ENCODE measurements around the gene KMT5B.

The KMT5B gene

DNA sequence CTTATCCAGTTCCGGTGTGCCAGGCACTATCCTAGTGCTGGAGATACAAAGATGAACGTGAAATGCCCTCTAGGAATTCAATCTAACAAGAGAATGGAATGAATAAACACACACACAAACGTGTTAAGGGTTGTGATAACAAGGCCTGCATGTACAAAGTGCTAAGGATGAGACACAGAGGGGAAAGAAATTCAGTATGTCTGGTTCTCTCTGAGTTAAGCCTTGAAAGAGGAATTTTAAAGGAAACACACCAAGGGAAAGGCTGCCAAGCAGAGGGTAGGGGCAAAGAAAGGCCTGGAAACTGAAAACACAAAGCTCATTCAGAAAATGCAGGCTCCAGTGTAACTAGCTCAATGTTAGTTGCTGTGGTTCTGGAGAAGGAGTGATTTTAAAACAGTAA lies 96.1 kb downstream of the KMT5B start:
- DNase-seq, result no peak

DNA sequence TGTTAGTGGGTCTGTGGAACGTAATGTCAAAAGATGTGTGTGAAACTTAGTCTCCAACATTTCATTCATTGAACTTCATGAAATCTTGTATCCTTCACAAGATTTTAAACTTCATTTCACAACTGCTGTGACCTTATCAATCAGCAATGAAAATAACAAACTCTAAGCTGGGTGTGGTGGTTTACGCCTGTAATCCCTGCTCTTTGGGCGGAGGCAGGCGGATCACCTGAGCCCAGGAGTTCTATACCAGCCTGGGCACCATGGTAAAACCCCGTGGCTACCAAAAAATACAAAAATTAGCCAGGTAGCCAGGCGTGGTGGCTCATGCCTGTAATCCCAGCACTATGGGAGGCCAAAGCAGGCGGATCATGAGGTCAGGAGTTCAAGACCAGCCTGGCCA lies 97.0 kb downstream of the KMT5B start:
- no peak for DNase-seq

DNA sequence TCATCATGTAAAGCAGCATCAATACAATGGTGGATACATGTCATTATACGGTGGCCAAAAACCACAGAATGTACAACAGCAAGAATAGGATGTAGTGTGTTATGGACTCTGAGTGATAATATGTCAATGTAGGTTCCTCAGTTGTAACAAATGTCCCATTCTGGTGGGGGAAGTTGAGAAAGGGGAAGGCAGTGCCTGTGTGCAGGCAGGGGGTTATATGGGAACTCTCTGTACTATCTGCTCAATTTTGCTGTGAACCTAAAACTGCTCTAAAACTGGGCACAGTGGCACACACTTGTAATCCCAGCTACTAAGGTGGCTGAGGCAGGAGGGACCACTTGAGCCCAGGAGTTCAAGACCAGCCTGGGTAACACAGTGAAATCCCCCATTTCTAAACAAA lies 97.8 kb downstream of the KMT5B start:
- DNase-seq, result no peak

DNA sequence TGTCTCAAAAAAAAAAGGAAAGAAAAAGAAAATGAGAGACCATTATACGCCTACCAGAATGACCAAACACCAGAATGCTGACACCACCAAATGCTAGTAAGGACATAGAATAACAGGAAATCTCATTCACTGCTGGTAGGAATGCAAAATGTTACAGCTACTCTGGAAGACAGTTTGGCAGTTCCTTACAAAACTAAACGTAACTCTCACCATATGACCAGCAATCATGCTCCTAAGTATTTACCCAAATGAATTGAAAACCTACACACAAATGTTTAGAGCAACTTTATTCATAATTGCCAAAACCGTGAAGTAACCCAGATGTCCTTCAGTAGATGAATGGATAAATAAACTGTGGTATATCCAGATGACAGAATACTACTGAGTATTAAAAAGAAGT lies 99.1 kb downstream of the KMT5B start:
- DNase-seq, result peak; percentile 24

DNA sequence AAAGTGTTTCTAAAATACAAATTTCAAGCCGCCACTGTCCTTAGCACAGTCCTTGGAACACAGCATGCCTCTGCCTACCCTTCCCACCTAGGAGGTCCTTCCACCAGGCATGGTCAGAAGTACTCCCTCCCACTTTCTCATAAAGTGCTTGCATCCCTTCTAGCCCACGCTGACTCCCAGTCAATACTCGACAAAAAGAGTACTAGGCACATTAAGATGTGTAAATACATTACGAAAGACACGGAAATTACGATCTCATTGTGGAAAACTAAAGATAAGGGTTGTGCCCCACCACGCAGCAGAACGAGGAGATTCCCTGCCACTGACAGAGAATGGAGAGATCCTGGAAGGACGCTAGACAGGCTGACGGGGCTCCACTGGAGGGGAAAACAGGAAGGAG lies 105.4 kb downstream of the KMT5B start:
- DNase-seq, result no peak

DNA sequence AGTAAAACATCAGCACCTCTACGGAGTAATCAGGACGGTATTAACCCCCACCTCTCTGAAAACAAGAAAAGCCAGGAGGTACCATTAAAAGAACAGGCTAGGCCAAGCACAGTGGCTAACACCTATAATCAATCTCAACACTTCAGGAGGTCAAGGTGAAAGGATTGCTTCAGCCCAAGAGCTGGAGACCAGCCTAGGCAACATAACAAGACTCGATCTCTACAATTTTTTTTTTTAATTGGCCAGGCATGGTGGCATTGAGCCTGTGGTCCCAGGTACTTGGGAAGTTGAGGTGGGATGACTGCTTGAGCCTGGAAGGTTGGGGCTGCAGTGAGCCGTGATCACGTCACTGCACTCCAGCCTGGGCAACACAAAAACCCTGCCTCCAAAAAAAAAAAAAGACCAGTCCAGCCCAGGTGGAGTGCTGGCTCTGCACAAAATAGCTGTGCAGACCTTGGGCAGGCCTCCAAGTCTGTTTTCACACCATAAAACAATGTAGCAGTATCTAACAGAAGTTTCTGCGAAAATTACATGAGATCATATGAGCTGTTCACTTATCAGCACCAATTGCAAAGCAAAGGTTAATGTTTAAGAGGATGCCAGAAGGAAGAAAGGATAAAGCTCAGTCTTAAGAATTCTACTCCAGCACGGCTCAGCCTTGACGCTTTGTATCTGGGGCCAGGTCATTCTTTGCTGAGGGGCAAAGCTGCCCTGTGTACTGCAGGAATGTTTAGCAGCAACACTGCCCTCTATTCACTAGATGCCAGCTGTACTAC lies 106.7 kb downstream of the KMT5B start:
- peak; percentile 95 for DNase-seq

All from RPMI8226 (cell line).